GM06990 (cell line): ENCODE data around the gene SKIL.

ENCODE experiments used
- DNase-seq: peaks from one replicate; pipeline ENCODE4 v3.0.0-alpha.2; 2011; ENCODE audit not compliant: insufficient read length; ENCODE audit errors: extremely low read depth
- H3K27me3 ChIP-seq: replicated peaks from 2 replicates; pipeline ENCODE4 v1.6.0; 2011; ENCODE audit warnings: low read length; ENCODE audit not compliant: control insufficient read depth, insufficient read depth
- H3K36me3 ChIP-seq: 2 replicates; pipeline ENCODE4 v1.5.1; 2011; ENCODE audit warnings: low read length; ENCODE audit not compliant: control insufficient read depth, insufficient read depth
- H3K4me3 ChIP-seq: replicated peaks from 2 replicates; pipeline ENCODE4 v1.5.1; 2011; ENCODE audit warnings: low read depth, mild to moderate bottlenecking, control low read depth, low read length
- TF ChIP-seq, protein P1 (sequence below): IDR thresholded peaks from 2 replicates; pipeline ENCODE4 v1.5.1; 2011; ENCODE audit warnings: low read length, control low read depth, mild to moderate bottlenecking, inconsistent platforms; ENCODE audit not compliant: insufficient read depth, poor library complexity, severe bottlenecking

Gene SKIL, protein sequence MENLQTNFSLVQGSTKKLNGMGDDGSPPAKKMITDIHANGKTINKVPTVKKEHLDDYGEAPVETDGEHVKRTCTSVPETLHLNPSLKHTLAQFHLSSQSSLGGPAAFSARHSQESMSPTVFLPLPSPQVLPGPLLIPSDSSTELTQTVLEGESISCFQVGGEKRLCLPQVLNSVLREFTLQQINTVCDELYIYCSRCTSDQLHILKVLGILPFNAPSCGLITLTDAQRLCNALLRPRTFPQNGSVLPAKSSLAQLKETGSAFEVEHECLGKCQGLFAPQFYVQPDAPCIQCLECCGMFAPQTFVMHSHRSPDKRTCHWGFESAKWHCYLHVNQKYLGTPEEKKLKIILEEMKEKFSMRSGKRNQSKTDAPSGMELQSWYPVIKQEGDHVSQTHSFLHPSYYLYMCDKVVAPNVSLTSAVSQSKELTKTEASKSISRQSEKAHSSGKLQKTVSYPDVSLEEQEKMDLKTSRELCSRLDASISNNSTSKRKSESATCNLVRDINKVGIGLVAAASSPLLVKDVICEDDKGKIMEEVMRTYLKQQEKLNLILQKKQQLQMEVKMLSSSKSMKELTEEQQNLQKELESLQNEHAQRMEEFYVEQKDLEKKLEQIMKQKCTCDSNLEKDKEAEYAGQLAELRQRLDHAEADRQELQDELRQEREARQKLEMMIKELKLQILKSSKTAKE

DNA sequence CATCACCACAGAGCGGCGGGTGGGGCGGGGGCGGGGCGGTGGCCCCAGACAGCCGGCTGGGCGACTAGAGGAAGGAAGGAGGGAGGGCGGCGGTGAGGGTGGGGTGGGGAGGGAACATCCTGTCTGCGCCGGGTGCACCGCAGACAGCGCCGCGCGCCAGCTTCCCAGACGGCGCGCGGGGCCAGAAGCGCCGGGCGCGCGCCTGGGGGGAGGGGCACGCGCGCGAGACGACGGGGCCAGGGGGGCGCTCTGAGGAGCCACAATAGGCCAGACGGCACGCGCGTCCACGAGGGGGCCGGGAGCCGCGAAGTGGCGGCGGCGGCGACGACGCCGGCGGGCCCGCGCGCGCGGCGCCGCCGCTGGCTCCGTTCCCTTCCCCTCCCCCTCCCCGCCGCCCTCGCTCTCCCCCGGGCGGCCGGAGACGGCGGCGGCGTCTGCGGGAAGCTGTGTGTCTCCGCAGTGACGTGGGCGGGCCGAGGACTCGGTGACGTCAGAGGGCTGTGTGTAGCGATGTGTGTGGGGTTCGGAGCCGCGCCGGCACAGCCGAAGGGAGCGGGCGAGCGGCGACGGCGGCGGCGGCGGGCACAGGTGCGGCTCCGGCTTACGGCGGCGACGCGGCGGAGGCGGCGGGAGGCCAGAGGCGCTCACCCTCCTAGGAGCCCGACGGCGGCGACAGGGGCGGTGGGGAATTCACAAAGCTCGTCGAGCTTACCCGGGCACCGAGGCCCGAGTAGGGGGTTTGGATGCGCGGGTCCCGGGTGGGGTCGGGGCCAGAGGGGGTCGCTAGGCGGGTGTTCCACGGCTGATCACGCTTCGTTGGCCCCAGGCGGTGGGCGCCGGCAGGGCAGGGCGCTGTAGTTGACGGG is at the start of gene SKIL:
Gene SKIL (plus strand): TSS at position 540 of the 866 bp plus-strand sequence. CDS start 2,617 bp downstream, outside the sequence.
- no peaks in the 10 kb centered on the region for H3K27me3 ChIP-seq
- peak; percentile 95 for DNase-seq
- H3K4me3 ChIP-seq: peak within 1 kb of the TSS; percentile 73
- no peaks in the 10 kb centered on the region for H3K36me3 ChIP-seq
- TF ChIP-seq, protein P1, sequence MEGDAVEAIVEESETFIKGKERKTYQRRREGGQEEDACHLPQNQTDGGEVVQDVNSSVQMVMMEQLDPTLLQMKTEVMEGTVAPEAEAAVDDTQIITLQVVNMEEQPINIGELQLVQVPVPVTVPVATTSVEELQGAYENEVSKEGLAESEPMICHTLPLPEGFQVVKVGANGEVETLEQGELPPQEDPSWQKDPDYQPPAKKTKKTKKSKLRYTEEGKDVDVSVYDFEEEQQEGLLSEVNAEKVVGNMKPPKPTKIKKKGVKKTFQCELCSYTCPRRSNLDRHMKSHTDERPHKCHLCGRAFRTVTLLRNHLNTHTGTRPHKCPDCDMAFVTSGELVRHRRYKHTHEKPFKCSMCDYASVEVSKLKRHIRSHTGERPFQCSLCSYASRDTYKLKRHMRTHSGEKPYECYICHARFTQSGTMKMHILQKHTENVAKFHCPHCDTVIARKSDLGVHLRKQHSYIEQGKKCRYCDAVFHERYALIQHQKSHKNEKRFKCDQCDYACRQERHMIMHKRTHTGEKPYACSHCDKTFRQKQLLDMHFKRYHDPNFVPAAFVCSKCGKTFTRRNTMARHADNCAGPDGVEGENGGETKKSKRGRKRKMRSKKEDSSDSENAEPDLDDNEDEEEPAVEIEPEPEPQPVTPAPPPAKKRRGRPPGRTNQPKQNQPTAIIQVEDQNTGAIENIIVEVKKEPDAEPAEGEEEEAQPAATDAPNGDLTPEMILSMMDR: peak; percentile 9

DNA sequence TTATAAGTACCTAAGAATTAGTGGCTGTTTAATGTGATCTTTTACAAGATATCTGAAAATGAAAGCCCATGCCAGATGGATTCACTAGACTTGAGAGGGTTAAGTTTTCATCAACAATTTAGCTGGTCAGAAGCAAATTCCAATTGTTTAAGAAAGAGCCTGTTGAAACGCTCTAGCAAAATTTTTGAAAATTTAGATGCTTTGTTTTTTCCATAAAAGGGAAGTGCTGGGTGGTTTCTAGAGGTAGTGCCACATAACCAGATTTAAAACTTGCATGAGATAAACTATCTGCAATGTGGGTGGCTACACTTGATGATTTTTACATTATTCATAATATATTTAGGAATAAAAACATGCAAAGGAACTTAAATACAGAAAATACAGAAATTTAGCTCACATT is 48.5 kb upstream of the SKIL start:
- Histone ChIP-seq H3K4me3 (no peak overlapping the region), H3K36me3 (no peaks in the 10 kb centered on the region), H3K27me3 (no peaks in the 10 kb centered on the region)
- TF ChIP-seq, protein P1: no peak
- DNase-seq: no peak

DNA sequence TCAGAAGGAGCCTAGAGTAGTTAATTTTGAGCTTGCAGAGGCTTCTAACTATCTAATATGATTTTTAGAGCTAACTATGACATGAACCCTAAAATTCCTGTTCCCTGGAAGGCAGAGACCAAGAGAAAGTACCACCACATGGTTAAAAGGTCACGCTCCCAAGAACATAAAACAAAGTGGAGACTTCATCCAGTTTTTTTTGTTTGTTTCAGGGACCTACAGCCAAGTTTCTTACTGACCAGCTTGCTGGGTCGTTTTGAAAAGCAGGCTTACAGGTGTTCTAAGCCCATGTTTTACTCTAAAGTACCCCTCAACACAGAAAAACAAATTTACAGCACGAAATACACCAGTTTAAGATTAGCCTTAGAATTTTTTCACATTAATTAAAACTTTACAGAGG is 39.6 kb upstream of the SKIL start:
- Histone ChIP-seq H3K36me3 (no peaks in the 10 kb centered on the region), H3K27me3 (no peaks in the 10 kb centered on the region), H3K4me3 (no peak overlapping the region)
- TF ChIP-seq, protein P1: no peak
- DNase-seq: no peak

DNA sequence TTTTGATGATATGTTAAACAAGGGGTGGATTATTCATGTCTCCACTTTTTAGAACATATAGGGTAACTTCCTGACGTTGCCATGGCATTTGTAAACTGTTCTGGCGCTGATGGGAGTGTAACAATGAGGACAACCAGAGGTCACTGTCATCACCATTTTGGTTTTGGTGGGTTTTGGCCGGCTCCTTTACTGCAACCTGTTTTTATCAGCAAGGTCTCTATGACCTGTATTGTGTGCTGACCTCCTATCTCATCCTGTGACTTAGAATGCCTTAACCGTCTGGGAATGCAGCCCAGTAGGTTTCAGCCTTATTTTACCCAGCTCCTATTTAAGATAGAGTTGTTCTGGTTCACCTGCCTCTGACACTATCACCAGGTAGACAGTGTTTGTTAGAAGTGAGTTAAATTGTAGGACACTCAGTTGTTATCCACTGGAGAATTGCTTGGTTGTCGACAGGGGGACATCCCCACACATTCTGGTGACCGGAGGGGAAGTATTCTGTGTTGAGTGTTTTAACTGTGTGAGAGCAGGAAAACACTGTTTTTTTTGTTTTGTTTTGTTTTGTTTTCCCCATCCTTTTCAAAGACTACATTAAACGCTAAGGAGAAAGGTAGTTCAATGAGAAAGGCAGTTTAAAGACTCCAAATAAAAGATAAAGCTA is 36.9 kb upstream of the SKIL start:
- Histone ChIP-seq H3K4me3 (no peak overlapping the region), H3K36me3 (no peaks in the 10 kb centered on the region), H3K27me3 (no peaks in the 10 kb centered on the region)
- TF ChIP-seq, protein P1: no peak
- DNase-seq: no peak

DNA sequence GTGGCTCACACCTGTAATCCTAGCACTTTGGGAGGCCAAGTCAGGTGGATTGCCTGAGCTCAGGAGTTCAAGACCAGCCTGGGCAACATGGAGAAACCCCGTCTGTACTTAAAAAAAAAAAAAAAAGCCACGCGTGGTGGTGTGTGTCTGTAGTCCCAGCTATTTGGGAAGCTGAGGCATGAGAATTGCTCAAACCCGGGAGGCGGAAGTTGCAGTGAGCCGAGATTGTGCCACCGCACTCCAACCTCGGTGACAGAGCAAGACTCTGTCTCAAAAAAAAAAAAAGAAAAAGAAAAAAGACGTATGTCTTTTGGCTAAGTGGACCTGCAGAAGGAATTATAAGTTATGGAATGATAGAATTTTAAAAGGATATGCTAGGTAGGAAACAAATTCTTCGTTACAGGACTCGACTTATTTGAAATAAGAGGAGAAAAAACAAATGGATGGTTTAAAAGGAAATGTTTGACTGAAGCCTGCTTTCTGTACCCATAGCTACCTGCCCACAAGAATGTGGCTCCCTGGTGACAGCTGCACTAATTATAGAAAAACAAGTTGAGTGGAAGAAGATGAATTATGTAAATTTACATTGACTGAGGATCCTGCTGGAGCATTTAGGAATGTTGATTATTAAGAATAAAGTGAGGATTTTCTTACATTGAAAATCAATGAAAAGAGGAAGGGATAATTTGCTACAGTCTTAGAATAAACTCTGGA is 36.0 kb upstream of the SKIL start:
- DNase-seq: no peak
- no peaks in the 10 kb centered on the region for H3K27me3 ChIP-seq

More for the DNA sequence above, 36.0 kb upstream of the SKIL start:
- TF ChIP-seq, protein P1: no peak
- Histone ChIP-seq H3K4me3 (no peak overlapping the region), H3K36me3 (no peaks in the 10 kb centered on the region)
